ENCODE results near the gene PTGES3L.
"Not testable (repeated sequence)": the region's sequence is repeated elsewhere in the genome, so short reads cannot be mapped to it uniquely, and the experiment has no call there.

The PTGES3L gene

GRCh38 chr17:43014020-43014648 lies 34.3 kb upstream of the PTGES3L start:
- no peak for DNase-seq (ENCODE audit: low read depth, low spot score)

- no peak for DNase-seq (ENCODE audit: low read depth, low spot score)
Measured at GRCh38 chr17:43013296-43013695, 33.4 kb upstream of the PTGES3L start.

- DNase-seq (ENCODE audit: low read depth, low spot score) = no peak
Measured at GRCh38 chr17:43011728-43012472, 32.0 kb upstream of the PTGES3L start.

- no peak for DNase-seq (ENCODE audit: low read depth, low spot score)
Measured at GRCh38 chr17:43010667-43011308, 30.9 kb upstream of the PTGES3L start.

- peak; percentile 78 for DNase-seq (ENCODE audit: low read depth, low spot score)
Measured at GRCh38 chr17:43006639-43007551, 27.0 kb upstream of the PTGES3L start, which contains the start of gene IFI35. Gene IFI35 (plus strand): TSS chr17:43006784. CDS start chr17:43006948, 164 bp downstream.

- DNase-seq (ENCODE audit: low read depth, low spot score) = no peak
Measured at GRCh38 chr17:43003542-43004172, 23.8 kb upstream of the PTGES3L start.

- not testable (repeated sequence) for DNase-seq (ENCODE audit: low read depth, low spot score)
Measured at GRCh38 chr17:43000894-43001293, 21.0 kb upstream of the PTGES3L start.

- DNase-seq (ENCODE audit: low read depth, low spot score) = no peak
Measured at GRCh38 chr17:42999003-42999525, 19.2 kb upstream of the PTGES3L start.

- DNase-seq (ENCODE audit: low read depth, low spot score) = peak; percentile 96
Measured at GRCh38 chr17:42997984-42998938, 18.4 kb upstream of the PTGES3L start, which contains the start of gene RPL27. Gene RPL27 (plus strand): TSS chr17:42998419. CDS start chr17:42998751, 332 bp downstream.

- DNase-seq (ENCODE audit: low read depth, low spot score) = no peak
Measured at GRCh38 chr17:42997390-42997983, 17.6 kb upstream of the PTGES3L start.

GRCh38 chr17:42993913-42994312 lies 14.0 kb upstream of the PTGES3L start:
- not testable (repeated sequence) for DNase-seq (ENCODE audit: low read depth, low spot score)

GRCh38 chr17:42992872-42993271 lies 13.0 kb upstream of the PTGES3L start:
- no peak for DNase-seq (ENCODE audit: low read depth, low spot score)

GRCh38 chr17:42991471-42991870 lies 11.6 kb upstream of the PTGES3L start:
- no peak for DNase-seq (ENCODE audit: low read depth, low spot score)

GRCh38 chr17:42989726-42990652 lies 10.1 kb upstream of the PTGES3L start:
- no peak for DNase-seq (ENCODE audit: low read depth, low spot score)

GRCh38 chr17:42989141-42989540 lies 9.3 kb upstream of the PTGES3L start:
- DNase-seq (ENCODE audit: low read depth, low spot score) = no peak

GRCh38 chr17:42985225-42985624 lies 5.3 kb upstream of the PTGES3L start:
- DNase-seq (ENCODE audit: low read depth, low spot score) = no peak

- DNase-seq (ENCODE audit: low read depth, low spot score) = no peak
Measured at GRCh38 chr17:42982266-42982665, 2.4 kb upstream of the PTGES3L start.

GRCh38 chr17:42980766-42981397 lies 1.0 kb upstream of the PTGES3L start:
- peak; percentile 31 for DNase-seq (ENCODE audit: low read depth, low spot score)

Measured in activated CD4-positive, CD25-positive, alpha-beta regulatory T cell treated with anti-CD3 and anti-CD28 coated beads, Interleukin-2, amount 50 U/mL, for 16 hours (primary cell).